ENCODE measurements around the gene FAM13A.

Gene FAM13A

DNA sequence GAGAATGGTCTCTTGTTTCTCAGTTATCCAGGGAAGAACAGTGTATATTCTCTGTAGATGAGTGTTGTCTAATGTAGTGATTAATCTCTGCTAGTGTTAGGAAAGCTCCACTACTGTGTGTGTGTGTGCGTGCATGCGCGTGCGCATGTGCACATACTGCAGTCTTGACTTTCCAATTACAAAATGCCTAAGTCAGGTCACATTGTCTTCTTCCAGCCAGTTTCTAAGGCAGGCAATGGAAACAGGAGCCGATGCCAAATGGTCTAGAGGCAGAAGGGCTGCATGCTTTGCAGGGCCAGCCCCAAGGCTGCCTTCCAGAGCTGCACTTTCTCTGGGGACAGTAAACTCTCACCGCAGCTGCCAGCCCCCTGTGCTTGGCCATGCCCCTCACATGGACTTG, 328.8 kb downstream of the FAM13A start:
- Histone ChIP-seq H3K4me1 (ENCODE audit: control insufficient read depth, insufficient read depth, low read length) (no peaks in the 10 kb centered on the region), H3K4me3 (ENCODE audit: low read depth, low read length) (no peak overlapping the region), H3K27ac (ENCODE audit: extremely low read depth, low read depth, low read length) (no peak overlapping the region), H3K36me3 (ENCODE audit: control insufficient read depth in 2 of 2, insufficient read depth in 1 of 2, low read length in 2 of 2) (peaks cover 0 to 48% of the 10 kb centered on the region in 2 experiments), H3K9me3 (ENCODE audit: control insufficient read depth, insufficient read depth, low read depth, low read length) (no peaks in the 10 kb centered on the region)
- ChIA-PET CTCF (no interaction called here), POLR2A (no interaction called here)
- TF ChIP-seq TCF7L2 (IDR thresholded peaks at IDR 0.05; ENCODE audit: borderline replicate concordance, low read depth, low read length) = no peak
- TF ChIP-seq, protein P1, sequence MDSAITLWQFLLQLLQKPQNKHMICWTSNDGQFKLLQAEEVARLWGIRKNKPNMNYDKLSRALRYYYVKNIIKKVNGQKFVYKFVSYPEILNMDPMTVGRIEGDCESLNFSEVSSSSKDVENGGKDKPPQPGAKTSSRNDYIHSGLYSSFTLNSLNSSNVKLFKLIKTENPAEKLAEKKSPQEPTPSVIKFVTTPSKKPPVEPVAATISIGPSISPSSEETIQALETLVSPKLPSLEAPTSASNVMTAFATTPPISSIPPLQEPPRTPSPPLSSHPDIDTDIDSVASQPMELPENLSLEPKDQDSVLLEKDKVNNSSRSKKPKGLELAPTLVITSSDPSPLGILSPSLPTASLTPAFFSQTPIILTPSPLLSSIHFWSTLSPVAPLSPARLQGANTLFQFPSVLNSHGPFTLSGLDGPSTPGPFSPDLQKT (IDR thresholded peaks at IDR 0.05; ENCODE audit: borderline replicate concordance, low read depth, low read length) = no peak
- no peak for TF ChIP-seq ZNF157 (tag by site-specific recombination; IDR thresholded peaks at IDR 0.05)
- TF ChIP-seq, protein P2, sequence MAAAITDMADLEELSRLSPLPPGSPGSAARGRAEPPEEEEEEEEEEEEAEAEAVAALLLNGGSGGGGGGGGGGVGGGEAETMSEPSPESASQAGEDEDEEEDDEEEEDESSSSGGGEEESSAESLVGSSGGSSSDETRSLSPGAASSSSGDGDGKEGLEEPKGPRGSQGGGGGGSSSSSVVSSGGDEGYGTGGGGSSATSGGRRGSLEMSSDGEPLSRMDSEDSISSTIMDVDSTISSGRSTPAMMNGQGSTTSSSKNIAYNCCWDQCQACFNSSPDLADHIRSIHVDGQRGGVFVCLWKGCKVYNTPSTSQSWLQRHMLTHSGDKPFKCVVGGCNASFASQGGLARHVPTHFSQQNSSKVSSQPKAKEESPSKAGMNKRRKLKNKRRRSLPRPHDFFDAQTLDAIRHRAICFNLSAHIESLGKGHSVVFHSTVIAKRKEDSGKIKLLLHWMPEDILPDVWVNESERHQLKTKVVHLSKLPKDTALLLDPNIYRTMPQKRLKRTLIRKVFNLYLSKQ (tag by site-specific recombination; IDR thresholded peaks at IDR 0.05; ENCODE audit: borderline replicate concordance) = no peak
- no peak for TF ChIP-seq ZNF510 (tag by site-specific recombination; IDR thresholded peaks at IDR 0.05; ENCODE audit: insufficient replicate concordance)
- TF ChIP-seq YY1 (tag by site-specific recombination; IDR thresholded peaks at IDR 0.05) = no peak
- TF ChIP-seq SALL2 (tag by site-specific recombination; IDR thresholded peaks at IDR 0.05; ENCODE audit: borderline replicate concordance) = no peak
- no peak for TF ChIP-seq MZF1 (tag by site-specific recombination; IDR thresholded peaks at IDR 0.05; ENCODE audit: borderline replicate concordance)
- no peak for TF ChIP-seq ZBTB20 (tag by site-specific recombination; IDR thresholded peaks at IDR 0.05)
- TF ChIP-seq, protein P3, sequence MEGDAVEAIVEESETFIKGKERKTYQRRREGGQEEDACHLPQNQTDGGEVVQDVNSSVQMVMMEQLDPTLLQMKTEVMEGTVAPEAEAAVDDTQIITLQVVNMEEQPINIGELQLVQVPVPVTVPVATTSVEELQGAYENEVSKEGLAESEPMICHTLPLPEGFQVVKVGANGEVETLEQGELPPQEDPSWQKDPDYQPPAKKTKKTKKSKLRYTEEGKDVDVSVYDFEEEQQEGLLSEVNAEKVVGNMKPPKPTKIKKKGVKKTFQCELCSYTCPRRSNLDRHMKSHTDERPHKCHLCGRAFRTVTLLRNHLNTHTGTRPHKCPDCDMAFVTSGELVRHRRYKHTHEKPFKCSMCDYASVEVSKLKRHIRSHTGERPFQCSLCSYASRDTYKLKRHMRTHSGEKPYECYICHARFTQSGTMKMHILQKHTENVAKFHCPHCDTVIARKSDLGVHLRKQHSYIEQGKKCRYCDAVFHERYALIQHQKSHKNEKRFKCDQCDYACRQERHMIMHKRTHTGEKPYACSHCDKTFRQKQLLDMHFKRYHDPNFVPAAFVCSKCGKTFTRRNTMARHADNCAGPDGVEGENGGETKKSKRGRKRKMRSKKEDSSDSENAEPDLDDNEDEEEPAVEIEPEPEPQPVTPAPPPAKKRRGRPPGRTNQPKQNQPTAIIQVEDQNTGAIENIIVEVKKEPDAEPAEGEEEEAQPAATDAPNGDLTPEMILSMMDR (tag by site-specific recombination; IDR thresholded peaks at IDR 0.05) = no peak
- no peak for TF ChIP-seq ZBTB7A (tag by site-specific recombination; IDR thresholded peaks at IDR 0.05; ENCODE audit: low read depth)
- TF ChIP-seq, protein P4, sequence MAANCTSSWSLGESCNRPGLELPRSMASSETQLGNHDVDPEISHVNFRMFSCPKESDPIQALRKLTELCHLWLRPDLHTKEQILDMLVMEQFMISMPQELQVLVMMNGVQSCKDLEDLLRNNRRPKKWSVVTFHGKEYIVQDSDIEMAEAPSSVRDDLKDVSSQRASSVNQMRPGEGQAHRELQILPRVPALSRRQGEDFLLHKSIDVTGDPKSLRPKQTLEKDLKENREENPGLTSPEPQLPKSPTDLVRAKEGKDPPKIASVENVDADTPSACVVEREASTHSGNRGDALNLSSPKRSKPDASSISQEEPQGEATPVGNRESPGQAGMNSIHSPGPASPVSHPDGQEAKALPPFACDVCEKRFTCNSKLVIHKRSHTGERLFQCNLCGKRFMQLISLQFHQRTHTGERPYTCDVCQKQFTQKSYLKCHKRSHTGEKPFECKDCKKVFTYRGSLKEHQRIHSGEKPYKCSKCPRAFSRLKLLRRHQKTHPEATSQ (tag by site-specific recombination; IDR thresholded peaks at IDR 0.05) = no peak

DNA sequence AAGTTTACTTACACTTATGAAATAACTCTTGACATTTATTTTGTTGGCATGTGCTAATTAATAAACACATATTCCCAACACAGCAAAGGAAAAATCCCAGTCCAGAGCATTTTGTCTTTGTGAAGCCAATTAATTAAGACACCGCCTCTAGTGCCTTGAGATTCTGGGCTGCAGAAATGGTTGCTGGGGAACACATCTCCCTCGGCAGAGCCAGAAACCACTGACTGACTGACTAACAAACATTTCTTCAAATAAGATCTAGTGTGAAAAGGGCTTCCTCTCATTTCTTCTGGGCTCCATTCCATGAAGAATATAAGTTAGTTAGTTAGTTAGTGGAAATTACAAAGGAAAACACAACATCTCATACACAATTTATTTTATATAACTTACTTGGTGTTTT, 331.0 kb downstream of the FAM13A start:
- no peak overlapping the region for H3K27ac ChIP-seq (ENCODE audit: extremely low read depth, low read depth, low read length)
- peaks cover 0 to 51% of the 10 kb centered on the region in 2 experiments for H3K36me3 ChIP-seq (ENCODE audit: control insufficient read depth in 2 of 2, insufficient read depth in 1 of 2, low read length in 2 of 2)
- ChIA-PET CTCF (no interaction called here), POLR2A (no interaction called here)
- H3K9me3 ChIP-seq (ENCODE audit: control insufficient read depth, insufficient read depth, low read depth, low read length) = no peaks in the 10 kb centered on the region
- H3K4me3 ChIP-seq (ENCODE audit: low read depth, low read length) = no peak overlapping the region
- TF ChIP-seq, protein P5, sequence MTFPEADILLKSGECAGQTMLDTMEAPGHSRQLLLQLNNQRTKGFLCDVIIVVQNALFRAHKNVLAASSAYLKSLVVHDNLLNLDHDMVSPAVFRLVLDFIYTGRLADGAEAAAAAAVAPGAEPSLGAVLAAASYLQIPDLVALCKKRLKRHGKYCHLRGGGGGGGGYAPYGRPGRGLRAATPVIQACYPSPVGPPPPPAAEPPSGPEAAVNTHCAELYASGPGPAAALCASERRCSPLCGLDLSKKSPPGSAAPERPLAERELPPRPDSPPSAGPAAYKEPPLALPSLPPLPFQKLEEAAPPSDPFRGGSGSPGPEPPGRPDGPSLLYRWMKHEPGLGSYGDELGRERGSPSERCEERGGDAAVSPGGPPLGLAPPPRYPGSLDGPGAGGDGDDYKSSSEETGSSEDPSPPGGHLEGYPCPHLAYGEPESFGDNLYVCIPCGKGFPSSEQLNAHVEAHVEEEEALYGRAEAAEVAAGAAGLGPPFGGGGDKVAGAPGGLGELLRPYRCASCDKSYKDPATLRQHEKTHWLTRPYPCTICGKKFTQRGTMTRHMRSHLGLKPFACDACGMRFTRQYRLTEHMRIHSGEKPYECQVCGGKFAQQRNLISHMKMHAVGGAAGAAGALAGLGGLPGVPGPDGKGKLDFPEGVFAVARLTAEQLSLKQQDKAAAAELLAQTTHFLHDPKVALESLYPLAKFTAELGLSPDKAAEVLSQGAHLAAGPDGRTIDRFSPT (tag by site-specific recombination; IDR thresholded peaks at IDR 0.05) = no peak
- TF ChIP-seq ZNF404 (tag by site-specific recombination; IDR thresholded peaks at IDR 0.05) (no peak), ZNF658 (tag by site-specific recombination; IDR thresholded peaks at IDR 0.05) (no peak), ZNF623 (tag by site-specific recombination; IDR thresholded peaks at IDR 0.05) (no peak), HOXD13 (CRISPR knock-in tag; IDR thresholded peaks at IDR 0.05; ENCODE audit: borderline replicate concordance) (no peak), ZNF214 (tag by site-specific recombination; IDR thresholded peaks at IDR 0.05; ENCODE audit: borderline replicate concordance) (no peak), GLI4 (tag by site-specific recombination; IDR thresholded peaks at IDR 0.05) (no peak), ZXDB (tag by site-specific recombination; IDR thresholded peaks at IDR 0.05) (no peak), MYNN (tag by site-specific recombination; IDR thresholded peaks at IDR 0.05; ENCODE audit: borderline replicate concordance) (no peak)
- TF ChIP-seq, protein P6, sequence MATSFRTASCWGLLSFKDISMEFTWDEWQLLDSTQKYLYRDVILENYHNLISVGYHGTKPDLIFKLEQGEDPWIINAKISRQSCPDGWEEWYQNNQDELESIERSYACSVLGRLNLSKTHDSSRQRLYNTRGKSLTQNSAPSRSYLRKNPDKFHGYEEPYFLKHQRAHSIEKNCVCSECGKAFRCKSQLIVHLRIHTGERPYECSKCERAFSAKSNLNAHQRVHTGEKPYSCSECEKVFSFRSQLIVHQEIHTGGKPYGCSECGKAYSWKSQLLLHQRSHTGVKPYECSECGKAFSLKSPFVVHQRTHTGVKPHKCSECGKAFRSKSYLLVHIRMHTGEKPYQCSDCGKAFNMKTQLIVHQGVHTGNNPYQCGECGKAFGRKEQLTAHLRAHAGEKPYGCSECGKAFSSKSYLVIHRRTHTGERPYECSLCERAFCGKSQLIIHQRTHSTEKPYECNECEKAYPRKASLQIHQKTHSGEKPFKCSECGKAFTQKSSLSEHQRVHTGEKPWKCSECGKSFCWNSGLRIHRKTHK (tag by site-specific recombination; IDR thresholded peaks at IDR 0.05) = no peak
- H3K4me1 ChIP-seq (ENCODE audit: control insufficient read depth, insufficient read depth, low read length) = no peaks in the 10 kb centered on the region
